ACC112 (cell line): ENCODE data around the gene PP2D1.

ENCODE experiments used
- H2AFZ ChIP-seq: fragments of 200-600 bp; sonication (generic); one replicate; pipeline ENCODE4 v1.6.0; 2017; ENCODE audit warnings: antibody characterized with exemption, low read length; ENCODE audit not compliant: unreplicated experiment
- H3K27ac ChIP-seq: fragments of 200-600 bp; sonication (generic); 2 replicates; pipeline ENCODE4 v1.5.1; 2014; ENCODE audit warnings: low read depth, mild to moderate bottlenecking, antibody characterized with exemption, low read length, moderate library complexity
- H3K27me3 ChIP-seq: fragments of 200-600 bp; sonication (generic); 2 replicates; pipeline ENCODE4 v1.6.1; 2014; ENCODE audit warnings: mild to moderate bottlenecking, antibody characterized with exemption, low read length, moderate library complexity, mixed read lengths; ENCODE audit not compliant: insufficient read depth
- H3K36me3 ChIP-seq: fragments of 200-600 bp; sonication (generic); 2 replicates; pipeline ENCODE4 v1.6.1; 2016; ENCODE audit warnings: mild to moderate bottlenecking, antibody characterized with exemption, low read length, moderate library complexity, mixed read lengths; ENCODE audit not compliant: insufficient read depth
- H3K4me1 ChIP-seq: fragments of 200-600 bp; sonication (generic); one replicate; pipeline ENCODE4 v1.6.1; 2016; ENCODE audit warnings: low read length, mixed read lengths; ENCODE audit not compliant: insufficient read depth, unreplicated experiment, control insufficient read depth
- H3K4me3 ChIP-seq: fragments of 200-600 bp; sonication (generic); 2 replicates; pipeline ENCODE4 v1.5.1; 2014; ENCODE audit warnings: mild to moderate bottlenecking, low read depth, low read length
- H3K79me2 ChIP-seq: fragments of 200-600 bp; sonication (generic); one replicate; pipeline ENCODE4 v1.6.0; 2016; ENCODE audit warnings: low read length; ENCODE audit not compliant: control insufficient read depth, unreplicated experiment, insufficient read depth

PP2D1 gene

DNA sequence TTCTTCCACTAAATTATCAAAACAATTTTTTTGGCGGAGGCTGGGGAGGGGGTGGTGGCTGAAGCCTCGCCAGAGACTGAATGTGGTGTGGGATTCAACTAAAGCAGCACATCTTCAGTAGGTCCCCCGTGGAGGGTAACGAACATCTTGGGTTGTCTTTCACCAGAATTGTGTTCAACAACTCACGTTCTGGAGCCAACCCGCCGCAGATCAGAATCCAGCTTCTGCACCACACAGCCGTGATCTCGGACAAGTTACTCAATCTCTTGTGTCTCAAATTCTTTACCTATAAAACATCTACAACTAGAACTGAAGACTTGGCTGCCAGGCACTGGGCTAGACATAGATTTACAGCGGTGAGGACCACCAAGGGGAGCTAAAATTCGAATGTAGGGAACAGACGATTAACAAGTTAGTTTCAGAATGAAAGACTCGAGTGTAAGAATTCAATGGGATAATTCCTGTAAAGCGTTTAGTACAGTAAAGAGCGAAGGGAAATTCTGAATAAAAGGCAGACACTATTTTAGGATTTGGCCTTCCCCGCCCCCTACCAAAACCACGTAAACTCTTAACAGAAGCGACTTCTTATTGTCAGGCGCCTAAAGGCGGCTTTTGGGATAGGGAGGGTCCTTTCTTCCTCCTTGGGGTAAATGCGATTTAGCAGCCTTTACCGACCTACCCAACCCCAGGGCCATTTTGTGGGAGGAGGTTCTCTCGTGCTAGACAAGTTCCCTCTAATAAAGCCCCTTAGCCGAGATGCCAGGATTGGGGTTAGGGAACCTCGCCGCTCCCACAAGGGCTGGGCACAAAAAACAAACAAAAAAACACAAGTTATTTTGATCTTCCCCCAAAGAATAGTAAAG lies 65.9 kb downstream of the PP2D1 start:
- Histone ChIP-seq H2AFZ (peak overlapping the region; percentile 89), H3K36me3 (peaks cover 5% of the 10 kb centered on the region), H3K4me3 (peak overlapping the region; percentile 99), H3K79me2 (peaks cover 40% of the 10 kb centered on the region), H3K4me1 (peaks cover 5% of the 10 kb centered on the region), H3K27me3 (no peaks in the 10 kb centered on the region), H3K27ac (peak overlapping the region; percentile 94)

DNA sequence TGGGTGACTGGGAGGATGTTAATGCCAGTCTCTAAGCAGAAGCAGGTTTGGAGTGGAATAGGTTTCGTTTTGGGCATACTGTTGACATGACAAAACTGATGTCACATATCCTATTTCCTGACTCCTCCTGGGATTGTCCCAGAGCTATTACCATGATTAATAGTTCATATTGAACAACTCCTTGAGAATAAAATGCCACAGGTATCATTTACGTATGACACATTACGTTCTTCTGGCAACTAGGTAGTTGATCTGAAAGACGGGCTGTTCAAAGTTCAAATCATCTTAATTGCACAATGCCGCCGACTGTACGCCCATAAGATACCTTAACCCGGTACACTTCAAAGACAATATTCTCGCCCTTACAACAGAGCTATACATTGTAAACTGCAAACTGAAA lies 66.5 kb downstream of the PP2D1 start:
- H3K4me1 ChIP-seq = peaks cover 5% of the 10 kb centered on the region
- H3K79me2 ChIP-seq = peaks cover 33% of the 10 kb centered on the region
- H3K27me3 ChIP-seq = no peaks in the 10 kb centered on the region
- H3K4me3 ChIP-seq = peak overlapping the region; percentile 99
- no peak overlapping the region for H3K27ac ChIP-seq
- H3K36me3 ChIP-seq = no peaks in the 10 kb centered on the region; the same call in none of the 2 replicates
- H2AFZ ChIP-seq = peak overlapping the region; percentile 89

DNA sequence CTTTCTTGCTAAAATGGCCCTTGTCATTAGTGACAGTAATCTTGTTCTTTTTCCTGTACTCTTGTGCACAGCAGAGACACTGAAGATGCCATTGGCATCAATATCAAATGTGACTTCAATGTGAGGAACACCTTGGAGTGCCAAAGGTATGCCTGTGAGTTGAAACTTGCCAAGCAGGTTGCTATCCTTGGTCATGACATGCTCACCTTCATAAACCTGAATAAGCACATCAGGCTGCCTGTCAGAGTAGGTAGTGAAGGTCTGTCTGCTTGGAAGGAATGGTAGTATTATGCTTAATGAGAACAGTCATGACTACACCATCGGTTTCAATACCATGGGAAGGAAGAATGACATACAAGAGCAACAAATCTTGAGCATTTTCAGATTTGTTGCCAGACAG lies 71.4 kb downstream of the PP2D1 start:
- H3K4me3 ChIP-seq = no peak overlapping the region
- no peak overlapping the region for H2AFZ ChIP-seq
- H3K36me3 ChIP-seq = no peaks in the 10 kb centered on the region; the same call in 1 of the 2 replicates
- no peaks in the 10 kb centered on the region for H3K27me3 ChIP-seq
- H3K27ac ChIP-seq = no peak overlapping the region
- no peaks in the 10 kb centered on the region for H3K79me2 ChIP-seq
- peaks cover 5% of the 10 kb centered on the region for H3K4me1 ChIP-seq

DNA sequence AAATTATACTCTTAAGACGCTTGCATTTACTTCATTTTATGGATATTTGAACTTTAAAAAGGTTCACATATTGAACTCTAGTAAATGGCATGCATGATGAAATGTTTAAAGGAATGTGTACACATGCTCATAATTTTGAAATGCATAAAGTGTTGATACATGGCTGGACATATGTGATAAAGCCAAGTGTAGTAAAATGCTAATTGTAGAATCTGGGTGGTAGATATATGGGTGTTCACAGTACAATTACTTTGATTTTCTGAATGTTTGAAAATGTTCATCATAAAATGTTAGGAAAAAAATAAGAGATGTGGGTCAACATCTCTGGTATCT lies 73.8 kb downstream of the PP2D1 start:
- no peak overlapping the region for H3K27ac ChIP-seq
- no peak overlapping the region for H3K4me3 ChIP-seq
- H3K36me3 ChIP-seq = no peaks in the 10 kb centered on the region
- H3K79me2 ChIP-seq = no peaks in the 10 kb centered on the region
- no peaks in the 10 kb centered on the region for H3K27me3 ChIP-seq
- no peak overlapping the region for H2AFZ ChIP-seq
- peaks cover 3% of the 10 kb centered on the region for H3K4me1 ChIP-seq

DNA sequence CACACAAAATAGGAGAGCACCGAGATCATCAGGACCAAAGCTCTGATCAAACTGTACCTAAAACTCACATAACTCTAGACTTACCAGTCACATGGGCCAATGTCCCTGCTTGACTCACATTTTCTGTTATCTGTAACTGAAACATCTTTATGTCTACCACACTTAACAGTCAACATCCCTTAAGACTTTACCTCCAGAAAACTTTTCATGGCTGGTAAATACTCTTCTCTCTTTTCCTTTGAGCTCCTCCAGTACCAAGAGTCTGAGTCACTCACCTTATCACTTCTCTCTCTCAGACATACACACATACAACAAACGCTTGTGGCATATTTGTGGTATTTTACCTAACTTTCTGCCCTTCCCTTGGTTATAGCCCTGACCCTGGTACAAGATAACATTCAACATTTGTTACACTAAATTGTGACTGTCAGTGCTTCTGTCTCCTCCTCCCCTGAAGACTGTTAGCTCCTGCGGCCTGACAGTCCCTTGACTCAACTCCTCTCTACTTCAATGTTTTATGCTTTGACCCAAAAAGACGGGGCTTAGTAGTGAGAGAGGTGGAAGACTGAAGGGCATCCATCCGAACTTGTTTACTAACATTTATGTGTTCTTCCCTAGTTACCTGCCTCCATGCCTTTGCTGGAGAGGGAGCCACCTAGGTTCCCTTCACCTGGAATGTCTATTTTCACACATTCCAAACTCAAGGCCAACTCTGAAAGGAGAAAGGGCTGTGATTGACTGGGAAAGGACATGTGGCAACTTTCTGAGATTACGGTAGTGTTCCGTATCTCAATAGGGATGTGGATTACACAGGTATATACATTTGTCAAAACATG lies 74.4 kb downstream of the PP2D1 start:
- Histone ChIP-seq H2AFZ (no peak overlapping the region), H3K36me3 (no peaks in the 10 kb centered on the region), H3K27ac (no peak overlapping the region), H3K4me3 (no peak overlapping the region), H3K4me1 (peaks cover 3% of the 10 kb centered on the region), H3K27me3 (no peaks in the 10 kb centered on the region), H3K79me2 (no peaks in the 10 kb centered on the region)
